Trophoblast cell (in vitro differentiated cells and primary cell): ENCODE measurements around the gene MAOB.

ENCODE experiments used
- DNase-seq, 2 donors: peaks; one replicate each; pipeline ENCODE4 v3.0.0-alpha.2; 2016
- H2AFZ ChIP-seq: 2 replicates; pipeline ENCODE4 v1.6.1; 2013; ENCODE audit warnings: low read length, moderate library complexity, mild to moderate bottlenecking; ENCODE audit not compliant: insufficient read depth, poor library complexity
- H2AK5ac ChIP-seq: 2 replicates; pipeline ENCODE4 v1.6.1; 2013; ENCODE audit warnings: mild to moderate bottlenecking, low read length
- H2BK120ac ChIP-seq: 2 replicates; pipeline ENCODE4 v1.6.1; 2013; ENCODE audit warnings: low read length, mild to moderate bottlenecking, moderate library complexity; ENCODE audit not compliant: insufficient read depth, poor library complexity
- H2BK12ac ChIP-seq: 2 replicates; pipeline ENCODE4 v1.6.1; 2013; ENCODE audit warnings: mild to moderate bottlenecking, low read length, moderate library complexity
- H2BK5ac ChIP-seq: 2 replicates; pipeline ENCODE4 v1.6.1; 2013; ENCODE audit warnings: low read length, low read depth, moderate library complexity, mild to moderate bottlenecking; ENCODE audit not compliant: poor library complexity
- H3K14ac ChIP-seq: 2 replicates; pipeline ENCODE4 v1.6.1; 2013; ENCODE audit warnings: mild to moderate bottlenecking, low read length
- H3K18ac ChIP-seq: 2 replicates; pipeline ENCODE4 v1.6.1; 2013; ENCODE audit warnings: mild to moderate bottlenecking, low read length
- H3K23ac ChIP-seq: 2 replicates; pipeline ENCODE4 v1.6.1; 2013; ENCODE audit warnings: low read length
- H3K27ac ChIP-seq: 2 replicates; pipeline ENCODE4 v1.5.1; 2013; ENCODE audit warnings: low read depth, mild to moderate bottlenecking, inconsistent platforms, low read length, moderate library complexity
- H3K27me3 ChIP-seq: 2 replicates; pipeline ENCODE4 v1.6.1; 2013; ENCODE audit warnings: inconsistent platforms, mild to moderate bottlenecking, low read length, moderate library complexity; ENCODE audit not compliant: insufficient read depth
- H3K36me3 ChIP-seq, 2 experiments: 1 replicate in 1 of 2; 2 replicates in 1 of 2; pipeline ENCODE4 v1.6.1; 2013; ENCODE audit warnings: low read length in 2 of 2, mild to moderate bottlenecking in 2 of 2, moderate library complexity in 1 of 2; ENCODE audit not compliant: insufficient read depth in 2 of 2, control insufficient read depth in 1 of 2
- H3K4ac ChIP-seq: 2 replicates; pipeline ENCODE4 v1.6.1; 2013; ENCODE audit warnings: low read depth, mild to moderate bottlenecking, low read length, moderate library complexity
- H3K4me1 ChIP-seq, 2 experiments: 1 replicate in 1 of 2; 2 replicates in 1 of 2; pipeline ENCODE4 v1.6.1; 2013; ENCODE audit warnings: low read length in 2 of 2, mild to moderate bottlenecking in 2 of 2, moderate library complexity in 1 of 2; ENCODE audit not compliant: insufficient read depth in 2 of 2, control insufficient read depth in 1 of 2
- H3K4me2 ChIP-seq: 2 replicates; pipeline ENCODE4 v1.6.1; 2013; ENCODE audit warnings: inconsistent platforms, mild to moderate bottlenecking, low read length, moderate library complexity
- H3K4me3 ChIP-seq: 2 replicates; pipeline ENCODE4 v1.5.1; 2013; ENCODE audit warnings: mild to moderate bottlenecking, low read depth, low read length, inconsistent platforms
- H3K79me1 ChIP-seq: one replicate; pipeline ENCODE4 v1.6.1; 2013; ENCODE audit warnings: low read length
- H3K79me2 ChIP-seq: 2 replicates; pipeline ENCODE4 v1.6.1; 2013; ENCODE audit warnings: low read length, mild to moderate bottlenecking; ENCODE audit not compliant: control insufficient read depth, insufficient read depth, poor library complexity
- H3K9ac ChIP-seq: 2 replicates; pipeline ENCODE4 v1.6.1; 2013; ENCODE audit warnings: mild to moderate bottlenecking, low read length
- H3K9me3 ChIP-seq: 2 replicates; pipeline ENCODE4 v1.6.1; 2013; ENCODE audit warnings: low read depth, mild to moderate bottlenecking, control low read depth, inconsistent platforms, low read length; ENCODE audit not compliant: insufficient read depth
- H4K12ac ChIP-seq: 2 replicates; pipeline ENCODE4 v1.6.1; 2013; ENCODE audit warnings: low read depth, mild to moderate bottlenecking, low read length, moderate library complexity
- H4K8ac ChIP-seq: 2 replicates; pipeline ENCODE4 v1.6.1; 2013; ENCODE audit warnings: low read depth, mild to moderate bottlenecking, low read length, moderate library complexity
- H4K91ac ChIP-seq: one replicate; pipeline ENCODE4 v1.6.1; 2013; ENCODE audit warnings: low read depth, mild to moderate bottlenecking, low read length, moderate library complexity
- WGBS: extraction: QIAGEN DNeasy Blood & Tissue Kit; methylation state at CpG from one replicate; pipeline ENCODE4 v1.1.7; 2013; ENCODE audit warnings: missing lambda C conversion rate; ENCODE audit not compliant: insufficient read length, insufficient coverage; ENCODE audit errors: extremely low coverage; 5-methylcytosine and 5-hydroxymethylcytosine counted together

Gene MAOB

GRCh38 chrX:43758044-43758443 lies 124.2 kb downstream of the MAOB start:
- H3K27me3 ChIP-seq = no peaks in the 10 kb centered on the region
- H3K23ac ChIP-seq = no peak overlapping the region
- no peak overlapping the region for H3K4me3 ChIP-seq
- no peak overlapping the region for H3K4ac ChIP-seq
- H3K14ac ChIP-seq = no peak overlapping the region
- H3K36me3 ChIP-seq = no peaks in the 10 kb centered on the region
- H3K9ac ChIP-seq = no peak overlapping the region
- no peak overlapping the region for H3K4me2 ChIP-seq
- H4K12ac ChIP-seq = no peak overlapping the region
- no peak overlapping the region for H4K8ac ChIP-seq
- no peak overlapping the region for H4K91ac ChIP-seq
- no peak overlapping the region for H2AFZ ChIP-seq
- no peak overlapping the region for H2BK120ac ChIP-seq
- DNase-seq = no peak
- no peak overlapping the region for H2AK5ac ChIP-seq
- H3K4me1 ChIP-seq = no peaks in the 10 kb centered on the region
- no peaks in the 10 kb centered on the region for H3K9me3 ChIP-seq
- H2BK12ac ChIP-seq = no peak overlapping the region
- no peaks in the 10 kb centered on the region for H3K79me1 ChIP-seq
- H3K79me2 ChIP-seq = no peaks in the 10 kb centered on the region
- H3K27ac ChIP-seq = no peak overlapping the region
- H3K18ac ChIP-seq = no peak overlapping the region
- WGBS = no CpG with 5 or more reads among the region's 7 CpGs
- no peak overlapping the region for H2BK5ac ChIP-seq

DNA sequence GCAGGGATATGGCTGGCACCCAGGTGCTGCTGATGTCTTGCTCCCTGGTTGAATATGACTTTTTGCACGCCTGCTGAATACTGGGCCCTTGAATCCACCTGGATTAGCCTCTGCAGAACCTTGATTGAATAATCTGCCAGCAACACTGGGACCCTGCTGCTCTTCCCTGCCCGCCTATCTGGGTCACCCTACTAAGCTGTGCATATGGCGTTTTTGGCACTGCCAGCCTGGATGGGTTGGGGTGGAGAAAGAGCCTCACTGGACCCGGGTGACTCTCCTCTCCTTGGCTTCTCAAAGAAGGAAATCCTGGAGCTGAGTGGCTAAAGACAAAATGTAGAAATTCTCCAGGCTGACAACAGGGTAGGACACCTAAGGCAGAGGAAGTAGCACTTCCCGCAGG lies 126.2 kb downstream of the MAOB start:
- Histone ChIP-seq H2BK120ac (no peak overlapping the region), H3K9me3 (no peaks in the 10 kb centered on the region), H3K27ac (no peak overlapping the region), H2BK12ac (no peak overlapping the region), H3K4me3 (no peak overlapping the region), H3K4ac (no peak overlapping the region), H3K79me2 (no peaks in the 10 kb centered on the region), H3K23ac (no peak overlapping the region), H3K9ac (no peak overlapping the region), H3K4me2 (no peak overlapping the region), H3K36me3 (no peaks in the 10 kb centered on the region), H3K18ac (no peak overlapping the region), H3K27me3 (no peaks in the 10 kb centered on the region), H2AK5ac (no peak overlapping the region), H4K91ac (no peak overlapping the region), H3K79me1 (no peaks in the 10 kb centered on the region), H2BK5ac (no peak overlapping the region), H3K14ac (no peak overlapping the region), H2AFZ (no peak overlapping the region), H4K8ac (no peak overlapping the region), H3K4me1 (no peaks in the 10 kb centered on the region), H4K12ac (no peak overlapping the region)
- no peak for DNase-seq
- WGBS = no CpG with 5 or more reads among the region's 5 CpGs

DNA sequence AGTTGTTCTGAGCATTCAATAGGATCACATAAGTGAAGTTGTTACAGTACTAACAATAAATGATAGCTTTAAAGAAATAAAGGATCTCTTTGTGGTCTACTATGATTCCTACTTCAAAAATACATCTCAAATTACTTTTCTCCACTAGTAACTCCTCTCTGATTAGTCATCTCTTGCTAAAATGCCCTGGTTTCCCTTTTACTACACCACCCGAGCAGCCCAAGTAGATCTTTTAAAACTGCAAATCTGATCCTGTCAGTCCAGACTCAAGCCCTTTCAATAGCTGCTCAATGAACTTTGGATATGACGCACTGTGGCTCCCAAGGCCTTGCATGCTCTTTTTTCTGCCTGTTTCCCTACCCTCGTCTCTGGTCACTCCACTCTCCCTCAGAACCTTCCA lies 128.6 kb downstream of the MAOB start:
- H3K4me1 ChIP-seq = no peaks in the 10 kb centered on the region
- no peaks in the 10 kb centered on the region for H3K79me2 ChIP-seq
- H3K9ac ChIP-seq = no peak overlapping the region

DNA sequence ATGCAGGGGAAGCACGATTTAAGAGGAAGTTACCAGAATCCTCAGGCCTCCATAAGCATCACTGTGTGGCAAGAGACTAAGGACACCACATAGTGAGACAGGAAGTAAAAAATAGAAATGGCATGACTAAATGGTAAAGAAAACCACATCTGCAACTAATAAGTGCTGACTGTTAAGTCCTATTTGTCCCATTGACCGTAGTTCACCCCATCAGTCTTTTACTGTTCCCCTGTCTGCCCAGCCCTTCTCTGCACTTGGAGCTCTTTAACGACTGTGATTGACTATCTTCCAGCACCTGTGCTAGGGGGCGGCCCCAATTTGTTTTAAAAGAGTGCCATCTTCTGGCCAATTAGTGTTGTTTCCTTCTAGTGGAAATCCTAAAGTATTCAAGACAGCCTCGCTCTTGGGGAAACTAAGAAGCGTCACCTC lies 132.0 kb downstream of the MAOB start:
- no peak overlapping the region for H4K12ac ChIP-seq
- DNase-seq = peak; percentile 18 to 74
- no CpG with 5 or more reads among the region's 6 CpGs for WGBS
- no peak overlapping the region for H2AFZ ChIP-seq
- no peak overlapping the region for H3K14ac ChIP-seq
- no peak overlapping the region for H2BK5ac ChIP-seq
- H3K27me3 ChIP-seq = no peaks in the 10 kb centered on the region
- no peak overlapping the region for H3K4me3 ChIP-seq
- no peak overlapping the region for H3K18ac ChIP-seq
- no peak overlapping the region for H3K27ac ChIP-seq
- no peak overlapping the region for H2BK120ac ChIP-seq
- no peak overlapping the region for H3K4me2 ChIP-seq
- H3K9ac ChIP-seq = no peak overlapping the region
- H3K79me2 ChIP-seq = no peaks in the 10 kb centered on the region
- H2AK5ac ChIP-seq = no peak overlapping the region
- no peaks in the 10 kb centered on the region for H3K36me3 ChIP-seq
- no peak overlapping the region for H3K23ac ChIP-seq
- no peak overlapping the region for H4K8ac ChIP-seq
- no peak overlapping the region for H2BK12ac ChIP-seq
- no peaks in the 10 kb centered on the region for H3K4me1 ChIP-seq
- no peaks in the 10 kb centered on the region for H3K9me3 ChIP-seq
- no peak overlapping the region for H3K4ac ChIP-seq
- H4K91ac ChIP-seq = no peak overlapping the region
- H3K79me1 ChIP-seq = no peaks in the 10 kb centered on the region

More for the DNA sequence above, 128.6 kb downstream of the MAOB start:
- H2BK5ac ChIP-seq = no peak overlapping the region
- H3K9me3 ChIP-seq = no peaks in the 10 kb centered on the region
- H3K4me3 ChIP-seq = no peak overlapping the region
- no peak overlapping the region for H4K12ac ChIP-seq
- H4K91ac ChIP-seq = no peak overlapping the region
- H2BK12ac ChIP-seq = no peak overlapping the region
- H2AK5ac ChIP-seq = no peak overlapping the region
- no peaks in the 10 kb centered on the region for H3K79me1 ChIP-seq
- H3K27me3 ChIP-seq = no peaks in the 10 kb centered on the region
- DNase-seq = no peak
- H3K4me2 ChIP-seq = no peak overlapping the region
- H2BK120ac ChIP-seq = no peak overlapping the region
- H3K18ac ChIP-seq = no peak overlapping the region
- H3K23ac ChIP-seq = no peak overlapping the region
- no CpG with 5 or more reads among the region's 3 CpGs for WGBS
- no peak overlapping the region for H2AFZ ChIP-seq
- no peaks in the 10 kb centered on the region for H3K36me3 ChIP-seq
- H3K14ac ChIP-seq = no peak overlapping the region
- no peak overlapping the region for H3K27ac ChIP-seq
- no peak overlapping the region for H3K4ac ChIP-seq
- no peak overlapping the region for H4K8ac ChIP-seq
